Activated CD4-positive, alpha-beta T cell treated with anti-CD3 and anti-CD28 coated beads, Interleukin-10, Interleukin-2, amounts not matched to agents 100 ng/mL and 50 ng/mL, durations not matched to agents 16 hours and 8 hours (primary cell): ENCODE results near the gene ZNF436.

Source experiments
- DNase-seq: peaks from one replicate; pipeline ENCODE4 v3.0.0-alpha.2; 2020

The ZNF436 gene

GRCh38 chr1:23369335-23370013 lies at the start of gene ZNF436:
ZNF436 (minus strand) TSS chr1:23369836; CDS start chr1:23368005, 1,831 bp downstream.
- DNase-seq: peak; percentile 16

DNA sequence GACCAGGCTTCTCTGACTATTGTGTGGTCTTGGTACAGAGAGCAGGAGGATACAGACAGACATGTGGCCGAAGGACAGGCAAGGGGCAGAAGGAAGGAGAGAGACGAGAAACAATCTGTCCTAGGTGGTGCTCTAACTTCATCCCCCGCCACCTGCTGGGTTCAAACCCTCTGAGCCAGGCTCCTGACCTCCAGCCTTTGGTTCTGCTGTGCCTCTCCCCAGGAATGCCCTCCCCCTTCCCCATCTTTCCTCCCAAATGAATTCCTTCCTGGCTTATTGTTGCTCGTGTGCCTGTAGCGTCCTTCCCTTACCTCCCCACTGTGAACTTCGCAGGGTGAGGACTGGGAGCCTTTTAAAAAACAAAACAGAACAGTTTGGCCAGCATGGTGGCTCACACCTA lies 49.5 kb upstream of the ZNF436 start:
- no peak for DNase-seq

DNA sequence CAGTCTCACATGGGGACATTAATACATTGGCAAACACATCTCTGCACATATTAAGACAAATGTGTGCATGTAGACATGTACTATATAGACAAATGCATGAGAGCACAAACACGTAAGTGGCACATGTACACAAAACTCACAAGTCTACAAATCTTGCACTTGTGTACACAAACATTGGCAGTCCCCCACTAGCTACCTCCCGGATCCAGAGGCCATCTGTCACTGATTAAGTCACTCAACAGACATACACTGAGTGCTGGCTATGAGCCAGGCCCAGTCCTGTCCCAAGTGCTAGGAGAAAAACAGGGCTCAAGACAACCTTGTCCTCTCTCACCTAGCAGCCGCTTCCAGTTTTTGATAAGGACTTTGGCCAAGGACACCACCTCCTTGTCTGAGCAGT lies 47.9 kb upstream of the ZNF436 start:
- DNase-seq: no peak

- no peak for DNase-seq
Observed at GRCh38 chr1:23416964-23417363, 47.3 kb upstream of the ZNF436 start.

DNA sequence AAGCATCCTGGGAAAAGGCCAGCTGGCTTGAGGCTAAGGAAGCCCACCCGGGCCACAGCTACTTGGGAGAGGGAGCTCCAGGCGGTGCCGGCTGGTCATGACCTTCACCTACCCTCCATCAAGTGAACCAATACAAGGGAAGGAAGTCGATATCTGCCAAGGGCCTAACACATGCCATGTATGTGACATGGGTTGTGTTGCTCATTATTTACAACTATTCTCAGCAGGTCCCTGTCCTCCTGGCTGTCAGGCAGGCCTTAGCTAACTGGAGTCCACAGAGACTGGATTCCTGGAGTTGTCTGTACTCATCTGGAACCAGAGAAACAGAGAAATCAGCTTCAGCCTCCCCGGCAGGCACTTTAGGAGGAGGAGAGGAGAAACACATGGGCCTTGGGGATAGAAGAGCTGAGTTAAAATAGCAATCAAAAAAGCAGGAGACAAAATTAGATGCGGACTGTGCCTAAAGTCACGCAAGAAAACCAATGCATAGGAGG lies 39.2 kb upstream of the ZNF436 start:
- no peak for DNase-seq

- DNase-seq: no peak
Observed at GRCh38 chr1:23407016-23407630, 37.5 kb upstream of the ZNF436 start.

DNA sequence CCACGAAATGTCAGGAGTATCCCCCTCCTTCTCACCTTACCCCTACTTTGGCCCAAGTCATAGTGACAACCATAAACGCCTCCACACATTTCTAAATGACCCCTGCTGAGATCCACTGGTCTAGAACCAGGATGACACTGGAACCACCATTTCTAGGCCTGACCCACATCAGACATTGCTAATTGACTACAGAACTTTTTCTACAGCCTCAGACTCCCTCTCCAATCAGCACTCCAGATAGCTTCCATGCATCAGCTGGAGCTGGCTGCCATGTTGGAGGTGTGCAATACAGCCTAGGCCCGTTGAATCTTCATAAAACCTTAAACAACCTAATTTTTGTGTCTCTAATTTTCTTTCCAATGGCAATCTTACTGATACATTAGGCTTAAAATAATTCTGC lies 36.3 kb upstream of the ZNF436 start:
- no peak for DNase-seq

- DNase-seq: peak; percentile 88
Observed at GRCh38 chr1:23403735-23404486, 34.3 kb upstream of the ZNF436 start.

DNA sequence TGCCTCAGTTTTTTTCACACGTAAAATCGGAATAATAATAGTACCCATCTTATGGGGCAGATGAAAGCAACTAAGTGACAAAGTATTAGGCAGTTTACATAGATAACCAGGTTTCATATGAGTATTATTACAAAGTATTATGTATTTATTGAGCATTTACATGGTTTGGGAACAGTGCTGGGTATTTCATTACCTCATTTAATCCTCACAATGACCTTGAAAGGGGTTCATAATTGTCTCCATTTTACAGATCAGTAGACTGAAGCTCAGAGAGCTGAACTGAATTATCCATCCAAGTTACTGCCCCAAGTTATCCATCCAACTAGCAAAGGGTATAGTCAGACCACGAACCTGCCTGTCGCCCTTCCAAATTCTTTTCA lies 33.7 kb upstream of the ZNF436 start:
- no peak for DNase-seq

DNA sequence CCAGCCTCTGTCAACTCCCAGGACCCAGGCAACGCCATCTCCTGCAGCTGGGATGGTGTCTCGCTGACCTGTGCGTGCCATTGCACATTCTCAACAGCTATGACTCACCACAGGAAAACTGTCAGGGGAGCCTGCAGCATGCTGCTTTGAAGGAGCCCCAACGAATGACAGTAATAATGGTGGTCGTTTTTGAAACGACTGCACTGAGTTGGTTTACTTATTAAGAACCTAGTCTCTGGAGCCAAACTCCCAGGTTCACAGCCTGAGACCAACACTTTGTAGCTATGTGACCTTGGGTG lies 33.4 kb upstream of the ZNF436 start:
- peak; percentile 24 for DNase-seq

GRCh38 chr1:23402286-23403037 lies 32.8 kb upstream of the ZNF436 start:
- no peak for DNase-seq

DNA sequence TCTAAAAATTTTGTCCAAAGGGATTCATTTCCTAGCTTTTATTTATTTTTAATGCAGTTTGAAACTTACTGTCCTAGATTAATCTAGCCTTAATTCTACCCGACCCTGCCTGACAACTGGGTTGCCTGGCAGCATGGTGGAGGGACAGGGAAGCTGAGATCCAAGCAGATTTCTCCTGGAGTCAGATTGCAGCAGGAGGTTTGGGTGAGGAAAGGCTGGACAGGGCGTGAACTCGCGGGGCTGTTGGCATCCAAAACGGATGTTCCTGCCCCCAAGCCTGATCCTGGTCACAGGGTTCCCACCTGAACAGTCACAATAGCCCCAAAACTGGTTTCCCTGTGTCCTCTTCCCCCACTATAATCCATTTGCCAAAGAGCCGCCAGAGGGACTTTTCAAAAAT lies 31.7 kb upstream of the ZNF436 start:
- DNase-seq: no peak

- no peak for DNase-seq
Observed at GRCh38 chr1:23400324-23401114, 30.9 kb upstream of the ZNF436 start.

DNA sequence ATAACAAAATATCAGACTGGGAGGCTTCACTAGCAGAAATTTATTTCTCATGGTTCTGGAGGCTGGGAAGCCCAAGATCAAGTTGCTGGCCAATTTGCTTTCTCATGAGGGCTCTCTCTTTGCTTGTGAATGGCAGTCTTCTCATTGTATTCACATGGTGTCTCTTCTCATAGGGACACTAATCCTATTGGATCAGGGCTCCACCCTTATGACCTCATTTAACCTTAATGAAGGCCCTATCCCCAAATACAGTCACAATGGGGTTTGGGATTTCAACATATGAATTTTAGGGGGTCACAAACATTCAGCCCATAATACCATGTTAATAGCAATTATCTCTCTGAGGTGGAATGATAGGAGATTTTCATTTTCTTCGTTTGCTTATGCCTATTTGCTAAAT lies 29.6 kb upstream of the ZNF436 start:
- no peak for DNase-seq

GRCh38 chr1:23397908-23398307 lies 28.3 kb upstream of the ZNF436 start:
- DNase-seq: no peak

GRCh38 chr1:23396380-23396779 lies 26.7 kb upstream of the ZNF436 start:
- DNase-seq: no peak

- DNase-seq: no peak
Observed at GRCh38 chr1:23395849-23396248, 26.2 kb upstream of the ZNF436 start.

GRCh38 chr1:23395154-23395724 lies 25.6 kb upstream of the ZNF436 start:
- DNase-seq: no peak

- DNase-seq: no peak
Observed at GRCh38 chr1:23394684-23395083, 25.0 kb upstream of the ZNF436 start.

DNA sequence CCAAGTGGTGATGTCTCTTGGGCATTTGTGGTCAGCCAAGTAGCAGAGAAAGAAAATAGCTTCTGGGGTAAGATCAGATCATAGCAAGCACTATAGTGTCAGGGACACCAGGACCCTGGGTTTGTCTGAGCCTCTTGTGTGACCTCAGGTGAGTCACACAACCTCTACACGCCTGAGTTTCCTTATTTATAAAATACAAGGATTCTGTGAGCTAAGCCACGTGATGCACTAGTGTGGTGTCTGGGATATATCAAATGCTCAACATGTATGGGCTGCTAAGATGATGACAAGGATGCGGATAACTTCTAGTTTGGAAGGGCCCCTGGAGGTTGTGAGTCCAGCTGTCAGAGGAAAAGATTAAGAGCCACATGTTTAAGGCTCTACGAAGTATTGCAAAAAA lies 24.5 kb upstream of the ZNF436 start:
- DNase-seq: no peak

DNA sequence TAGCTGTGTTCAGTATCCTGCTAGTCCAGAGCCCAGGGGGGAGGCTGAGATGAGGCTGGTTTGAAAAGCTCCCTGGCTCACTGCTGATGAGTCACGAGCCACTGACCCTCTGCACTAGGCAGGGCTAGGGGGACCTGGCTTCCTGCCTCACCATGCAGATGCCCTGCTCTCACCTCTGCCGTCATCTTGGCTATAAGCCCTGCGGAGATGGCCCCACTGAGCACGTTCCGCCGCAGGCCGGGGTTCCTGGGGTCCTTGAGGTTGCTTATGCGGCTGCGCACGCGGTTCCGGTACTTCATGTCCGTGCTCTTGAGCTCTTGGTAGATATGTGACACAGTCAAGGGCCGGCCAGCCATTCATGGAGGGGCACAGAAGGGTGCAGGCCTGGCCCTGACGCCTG lies 24.1 kb upstream of the ZNF436 start:
- no peak for DNase-seq

GRCh38 chr1:23392125-23392855 lies 22.7 kb upstream of the ZNF436 start:
- no peak for DNase-seq
